Measurements from ENCODE around the gene TAF1B.

TAF1B gene

DNA sequence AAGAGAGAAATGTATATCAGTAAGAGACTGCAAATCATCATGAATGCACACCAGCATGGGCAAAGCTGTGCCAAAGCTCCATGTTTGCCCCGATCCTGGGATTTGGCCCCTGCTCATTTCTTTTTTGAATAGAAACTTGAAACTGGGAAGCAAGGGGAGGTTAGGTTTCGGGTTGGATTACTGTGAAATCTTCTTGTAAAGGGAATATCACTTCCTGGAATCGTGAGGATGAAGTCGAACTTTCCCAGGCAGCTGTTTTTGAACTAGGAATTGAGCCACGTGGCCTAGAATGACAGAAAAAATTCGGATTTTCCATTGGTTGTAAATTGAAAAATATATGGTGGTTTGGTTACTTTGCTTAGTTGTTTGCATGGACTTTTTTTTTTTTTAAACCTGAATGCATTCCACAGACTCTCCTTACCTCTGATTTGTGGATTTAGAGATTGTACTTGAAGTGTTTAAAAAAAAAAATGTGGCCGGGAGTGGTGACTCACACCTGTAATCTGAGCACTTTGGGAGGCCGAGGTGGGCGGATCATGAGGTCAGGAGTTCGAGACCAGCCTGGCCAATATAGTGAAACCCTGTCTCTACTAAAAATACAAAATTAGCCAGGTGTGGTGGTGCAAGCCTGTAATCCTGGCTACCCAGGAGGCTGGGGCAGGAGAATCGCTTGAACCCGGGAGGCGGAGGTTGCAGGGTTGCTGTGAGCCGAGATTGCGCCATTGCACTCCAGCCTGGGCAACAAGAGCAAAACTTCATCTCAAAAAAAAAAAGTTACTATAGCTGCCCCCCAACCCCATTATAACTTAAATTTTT is 140.3 kb downstream of the TAF1B start:
- Mint-ChIP-seq H3K4me1 (peaks cover 14% of the 10 kb centered on the region), H3K4me3 (no peak overlapping the region), H3K27ac (no peak overlapping the region), H3K27me3 (peaks cover 40% of the 10 kb centered on the region), H3K9me3 (no peaks in the 10 kb centered on the region), H3K36me3 (no peaks in the 10 kb centered on the region)
- CTCF ChIA-PET, result interaction anchor here (0.6 to 5.2 kb wide), 29 partner anchors 8 to 452 kb away, joined by 3 to 90 read pairs (median 5); partner anchors contain the start of gene KLF11
- no peak for DNase-seq
